IMR-90 (cell line): Measurements from ENCODE around the gene ATXN7L3. TPM values are rescaled to one million over a fixed set of nuclear protein-coding genes. Genes with fewer than 3 reads are reported as not detected.

Experiments used
- ATAC-seq: fragments of 200-7000 bp; cut with Tn5 transposase; 2 replicates; pipeline ENCODE4 v1.9.1; 2020; ENCODE audit warnings: low read depth, mild to moderate bottlenecking, moderate library complexity
- BruUV-seq: library from RNA; stranded (reverse); fragments of 400-500 nt; replicated peaks from 2 replicates; lab custom pipeline; 2021; lab: Mats Ljungman, UMichigan
- CTCF ChIA-PET: fragments of 300-600 bp; formaldehyde crosslinking; extraction: SDS; loops from one replicate; lab custom pipeline; 2021; ENCODE audit warnings: antibody characterized with exemption; lab: Yijun Ruan, JAX
- POLR2A ChIA-PET: fragments of 300-600 bp; sonication (Branson Sonifier 250); formaldehyde crosslinking; loops from one replicate; lab custom pipeline; 2022; ENCODE audit warnings: antibody characterized with exemption; ENCODE audit not compliant: unreplicated experiment; lab: Charles Lee
- DNase-seq: peaks from one replicate; pipeline ENCODE4 v3.0.0; 2013
- H2AFZ ChIP-seq: replicated peaks from 2 replicates; pipeline ENCODE3; 2013; ENCODE audit warnings: low read length, mild to moderate bottlenecking; ENCODE audit not compliant: poor library complexity
- H2AK5ac ChIP-seq: 2 replicates; pipeline ENCODE4 v1.6.1; 2013; ENCODE audit warnings: low read depth, low read length, inconsistent platforms
- H2AK9ac ChIP-seq: replicated peaks from 2 replicates; pipeline ENCODE3; 2013; ENCODE audit warnings: mild to moderate bottlenecking, low read depth, low read length, moderate library complexity; ENCODE audit not compliant: poor library complexity
- H2BK120ac ChIP-seq: 2 replicates; pipeline ENCODE4 v1.6.1; 2013; ENCODE audit warnings: low read depth, low read length, inconsistent platforms
- H2BK15ac ChIP-seq: 3 replicates; pipeline ENCODE4 v1.6.1; 2013; ENCODE audit warnings: low read depth, low read length, inconsistent platforms
- H2BK20ac ChIP-seq: 2 replicates; pipeline ENCODE4 v1.6.1; 2013; ENCODE audit warnings: low read depth, mild to moderate bottlenecking, inconsistent platforms, low read length, moderate library complexity
- H2BK5ac ChIP-seq: 2 replicates; pipeline ENCODE4 v1.6.1; 2013; ENCODE audit warnings: mild to moderate bottlenecking, low read depth, low read length, inconsistent platforms; ENCODE audit not compliant: poor library complexity, severe bottlenecking
- H3K14ac ChIP-seq: replicated peaks from 2 replicates; pipeline ENCODE4 v1.6.1; 2013; ENCODE audit warnings: low read depth, low read length, inconsistent platforms
- H3K18ac ChIP-seq: 2 replicates; pipeline ENCODE4 v1.6.1; 2013; ENCODE audit warnings: low read depth, low read length, control low read depth
- H3K23ac ChIP-seq: 2 replicates; pipeline ENCODE4 v1.6.1; 2013; ENCODE audit warnings: low read depth, low read length, inconsistent platforms
- H3K27ac ChIP-seq: 2 replicates; pipeline ENCODE4 v1.5.1; 2013; ENCODE audit warnings: mild to moderate bottlenecking, control low read depth, low read length; ENCODE audit not compliant: insufficient read depth
- H3K27me3 ChIP-seq: 2 replicates; pipeline ENCODE4 v1.6.1; 2013; ENCODE audit warnings: low read length; ENCODE audit not compliant: control insufficient read depth, insufficient read depth
- H3K36me3 ChIP-seq: 2 replicates; pipeline ENCODE4 v1.6.1; 2013; ENCODE audit warnings: low read length, mixed read lengths; ENCODE audit not compliant: control insufficient read depth, insufficient read depth
- H3K4ac ChIP-seq: 2 replicates; pipeline ENCODE4 v1.6.1; 2013; ENCODE audit warnings: low read depth, low read length, inconsistent platforms
- H3K4me1 ChIP-seq: 2 replicates; pipeline ENCODE4 v1.6.1; 2013; ENCODE audit warnings: low read length, mixed read lengths; ENCODE audit not compliant: control insufficient read depth, insufficient read depth
- H3K4me2 ChIP-seq: 2 replicates; pipeline ENCODE4 v1.6.1; 2013; ENCODE audit warnings: low read depth, mild to moderate bottlenecking, control low read depth, low read length, moderate library complexity
- H3K4me3 ChIP-seq: 2 replicates; pipeline ENCODE4 v1.5.1; 2013; ENCODE audit warnings: low read depth, mild to moderate bottlenecking, control low read depth, low read length, moderate library complexity; ENCODE audit not compliant: insufficient read depth
- H3K56ac ChIP-seq: 2 replicates; pipeline ENCODE4 v1.6.1; 2013; ENCODE audit warnings: low read length, inconsistent platforms; ENCODE audit not compliant: insufficient read depth; ENCODE audit errors: extremely low read depth
- H3K79me1 ChIP-seq, 2 experiments: 2 replicates each; pipeline ENCODE4 v1.6.1; 2013; ENCODE audit warnings: low read length in 2 of 2, inconsistent platforms in 1 of 2, low read depth in 1 of 2
- H3K9ac ChIP-seq: 2 replicates; pipeline ENCODE4 v1.6.1; 2013; ENCODE audit warnings: low read depth, low read length, control low read depth
- H3K9me1 ChIP-seq: 2 replicates; pipeline ENCODE4 v1.6.1; 2013; ENCODE audit warnings: low read length, inconsistent platforms; ENCODE audit not compliant: insufficient read depth
- H3K9me3 ChIP-seq: 2 replicates; pipeline ENCODE4 v1.6.1; 2013; ENCODE audit warnings: low read length; ENCODE audit not compliant: control insufficient read depth, insufficient read depth
- H4K20me1 ChIP-seq: 2 replicates; pipeline ENCODE4 v1.6.1; 2013; ENCODE audit warnings: low read length, inconsistent platforms; ENCODE audit not compliant: insufficient read depth
- H4K5ac ChIP-seq: 2 replicates; pipeline ENCODE4 v1.6.1; 2013; ENCODE audit warnings: mild to moderate bottlenecking, low read depth, low read length, control low read depth
- H4K8ac ChIP-seq, 2 experiments: 2 replicates each; pipeline ENCODE4 v1.6.1; 2013; ENCODE audit warnings: low read depth in 2 of 2, low read length in 2 of 2, control low read depth in 1 of 2, inconsistent platforms in 1 of 2
- H4K91ac ChIP-seq: 2 replicates; pipeline ENCODE4 v1.6.1; 2013; ENCODE audit warnings: low read depth, low read length, inconsistent platforms; ENCODE audit not compliant: insufficient read depth
- BHLHE40 ChIP-seq: fragments of 150-350 bp; IDR thresholded peaks from 2 replicates; pipeline ENCODE4 v1.6.1; 2016; ENCODE audit warnings: mild to moderate bottlenecking, low read depth, low read length
- CEBPB ChIP-seq: IDR thresholded peaks from 2 replicates; pipeline ENCODE4 v1.6.1; 2012; ENCODE audit warnings: low read depth, low read length, improper control_type of control experiment
- CHD1 ChIP-seq: IDR thresholded peaks from 2 replicates; pipeline ENCODE4 v1.6.1; 2012; ENCODE audit warnings: low read depth, low read length, improper control_type of control experiment
- FOS ChIP-seq: fragments of 150-350 bp; IDR thresholded peaks from 2 replicates; pipeline ENCODE4 v1.6.1; 2016; ENCODE audit warnings: low read depth, low read length
- MAFK ChIP-seq: IDR thresholded peaks from 2 replicates; pipeline ENCODE4 v1.6.1; 2012; ENCODE audit warnings: low read depth, low read length, improper control_type of control experiment
- MXI1 ChIP-seq: IDR thresholded peaks from 2 replicates; pipeline ENCODE4 v1.6.1; 2012; ENCODE audit warnings: low read depth, mild to moderate bottlenecking, low read length, moderate library complexity, borderline replicate concordance
- NFE2L2 ChIP-seq: fragments of 150-350 bp; IDR thresholded peaks from 2 replicates; pipeline ENCODE4 v1.6.1; 2016; ENCODE audit warnings: low read depth, mild to moderate bottlenecking, low read length
- POLR2A ChIP-seq: IDR thresholded peaks from 2 replicates; pipeline ENCODE4 v1.6.1; 2012; ENCODE audit warnings: mild to moderate bottlenecking, low read depth, low read length
- RAD21 ChIP-seq: IDR thresholded peaks from 2 replicates; pipeline ENCODE4 v1.6.1; 2012; ENCODE audit warnings: low read length, improper control_type of control experiment
- RCOR1 ChIP-seq: IDR thresholded peaks from 2 replicates; pipeline ENCODE4 v1.6.1; 2012; ENCODE audit warnings: mild to moderate bottlenecking, low read length, improper control_type of control experiment; ENCODE audit not compliant: insufficient replicate concordance
- RFX5 ChIP-seq: IDR thresholded peaks from 2 replicates; pipeline ENCODE4 v1.8.0; 2012; ENCODE audit warnings: low read depth, mild to moderate bottlenecking, low read length, moderate library complexity
- SMC3 ChIP-seq: fragments of 150-350 bp; IDR thresholded peaks from 2 replicates; pipeline ENCODE4 v1.6.1; 2016; ENCODE audit warnings: low read depth, mild to moderate bottlenecking, antibody characterized with exemption, low read length, moderate library complexity
- WGBS, 2 experiments: methylation state at CpG; one replicate each; pipeline versions ENCODE4 v1.1.5 to v1.1.7; 2013; ENCODE audit warnings: missing lambda C conversion rate in 2 of 2; ENCODE audit not compliant: insufficient read length in 1 of 2; ENCODE audit errors: extremely low coverage in 2 of 2; 5-methylcytosine and 5-hydroxymethylcytosine counted together
- dilution Hi-C: fragments of 300-500 bp; cut with HindIII; formaldehyde crosslinking; loops from one replicate; pipeline ENCODE4 v1.14.3; 2018; ENCODE audit warnings: low sequenced_read_pairs; ENCODE audit not compliant: unreplicated experiment
- in situ Hi-C: fragments of 300-500 bp; cut with MboI; formaldehyde crosslinking; loops from 3 replicates; pipeline ENCODE4 v1.14.3; 2019; ENCODE audit warnings: low sequenced_read_pairs, inconsistent platforms, mixed read lengths
- intact Hi-C: fragments of 100-400 bp; cut with micrococcal nuclease; formaldehyde crosslinking; loops from 2 replicates; pipeline ENCODE4 v1.10.0; 2022
- polyA plus RNA-seq, 3 experiments: library from polyadenylated mRNA; depleted of rRNA; stranded (reverse); fragments of >200 nt; gene quantifications; 2 replicates each; pipeline ENCODE4 v1.2.3, GENCODE V29; 2012; ENCODE audit warnings: low replicate concordance in 1 of 3
- total RNA-seq: library from RNA; depleted of rRNA; stranded (reverse); fragments of >200 nt; gene quantifications from 2 replicates; pipeline ENCODE4 v1.2.3, GENCODE V29; 2012
- TF ChIP-seq, protein P1 (sequence below): fragments of 150-350 bp; IDR thresholded peaks from 2 replicates; pipeline ENCODE4 v1.6.1; 2016; ENCODE audit warnings: low read depth, mild to moderate bottlenecking, low read length, moderate library complexity, borderline replicate concordance
- TF ChIP-seq, protein P2 (sequence below): fragments of 150-350 bp; IDR thresholded peaks from 2 replicates; pipeline ENCODE4 v1.6.1; 2017; ENCODE audit warnings: mild to moderate bottlenecking, antibody characterized with exemption, low read length, low read depth

The ATXN7L3 gene
- total and polyA plus RNA-seq, 2 of the 4 experiments (the other 2 are of a cell fraction), result 17.2 to 40.9 TPM

DNA sequence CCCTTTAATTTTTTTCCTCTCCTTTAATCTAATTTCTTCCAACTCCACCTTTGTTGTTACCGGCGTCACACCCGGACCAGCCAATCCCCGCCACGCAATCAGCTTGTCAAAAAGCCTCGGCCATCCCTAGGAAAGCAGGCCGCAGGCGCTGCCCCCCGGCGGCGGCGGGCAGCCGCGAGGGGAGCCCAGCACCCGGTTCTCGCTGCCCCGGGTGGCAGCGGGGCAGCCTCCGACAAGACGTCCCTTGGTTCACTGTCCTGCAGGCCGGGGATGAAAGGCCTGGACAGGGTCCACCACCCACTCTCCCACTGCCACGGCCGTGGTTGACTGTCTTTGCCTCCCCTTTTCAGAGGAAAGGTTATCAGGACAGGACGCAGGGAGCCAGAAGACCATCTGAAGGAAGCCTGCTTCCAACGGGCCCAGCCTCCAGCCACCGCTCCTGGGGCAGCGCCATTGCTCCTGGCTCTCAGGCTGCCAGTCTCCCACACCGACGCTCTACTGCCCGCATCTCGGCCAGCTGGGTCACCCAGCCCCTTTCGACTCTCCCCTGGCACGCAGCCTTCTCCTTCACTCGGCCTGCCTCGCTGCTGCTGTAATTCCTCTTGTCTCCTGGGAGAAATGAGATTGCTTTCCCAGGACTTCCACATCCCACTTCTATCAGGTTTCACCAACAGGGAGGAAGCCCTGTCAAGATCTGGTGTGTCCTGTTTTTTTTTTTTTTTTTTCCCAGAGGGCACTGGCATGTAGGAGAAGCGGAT is 22.6 kb upstream of the ATXN7L3 start (continued):
- TF ChIP-seq SMC3 (no peak), RFX5 (no peak), MXI1 (no peak)

DNA sequence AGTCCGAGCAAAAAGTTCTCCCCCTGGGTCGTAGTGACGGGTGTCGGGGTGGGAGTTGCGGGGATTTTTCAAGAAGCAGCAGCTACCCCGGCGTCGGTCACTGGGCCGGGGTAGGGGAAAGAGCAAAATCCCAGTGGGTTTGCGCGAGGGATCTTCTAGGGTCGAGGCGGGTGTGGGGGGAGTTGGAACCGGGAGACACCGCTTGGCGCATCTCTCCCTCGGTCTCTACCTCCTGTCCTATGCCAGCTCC is 22.1 kb upstream of the ATXN7L3 start:
- Histone ChIP-seq H3K56ac (peak overlapping the region; percentile 58; the same call in 1 of the 2 replicates), H3K9ac (peak overlapping the region; percentile 79), H2BK120ac (no peak overlapping the region), H3K9me1 (peaks cover 11% of the 10 kb centered on the region), H3K4me1 (peaks cover 15% of the 10 kb centered on the region), H3K9me3 (no peaks in the 10 kb centered on the region), H3K14ac (peak overlapping the region; percentile 95; the same call in 1 of the 2 replicates), H3K27ac (peak overlapping the region; percentile 85), H3K4me2 (peak overlapping the region; percentile 97), H4K8ac (peak overlapping the region in 1 of 2 experiments; percentile 69; a peak in 2 of 4 replicates), H2AK9ac (peak overlapping the region; percentile 88), H2BK15ac (no peak overlapping the region), H3K36me3 (peaks cover 2% of the 10 kb centered on the region), H4K5ac (no peak overlapping the region), H4K20me1 (peaks cover 15% of the 10 kb centered on the region), H3K18ac (no peak overlapping the region), H2BK20ac (no peak overlapping the region), H2BK5ac (peak overlapping the region; percentile 61), H2AK5ac (no peak overlapping the region), H3K23ac (peak overlapping the region; percentile 98), H4K91ac (no peak overlapping the region), H2AFZ (peak overlapping the region; percentile 93), H3K79me1 (peaks cover 11 to 38% of the 10 kb centered on the region in 2 experiments), H3K27me3 (no peaks in the 10 kb centered on the region), H3K4me3 (peak overlapping the region; percentile 93), H3K4ac (peak overlapping the region; percentile 94; the same call in 1 of the 2 replicates)
- no TSS peak for BruUV-seq
- dilution Hi-C loops, result no loop called here
- ChIA-PET POLR2A (interaction anchor here (0.6 to 1.5 kb wide), 6 partner anchors 8 to 839 kb away, joined by 3 to 11 read pairs (median 6); no protein-coding TSS in a partner anchor), CTCF (interaction anchor here (0.8 to 1.4 kb wide), 4 partner anchors 12 to 137 kb away, joined by 3 to 5 read pairs (median 4); no protein-coding TSS in a partner anchor)
- no peak for DNase-seq
- intact Hi-C loops, result loop anchor here (1.0 to 5.0 kb wide), 3 partner anchors 86 to 416 kb away; partner anchors contain the start of genes RUNDC3A and SLC25A39
- no peak for ATAC-seq
- TF ChIP-seq CHD1 (no peak), MAFK (no peak), RFX5 (no peak), NFE2L2 (no peak), MXI1 (no peak), CEBPB (no peak), POLR2A (no peak), RCOR1 (no peak), BHLHE40 (no peak), RAD21 (no peak), FOS (no peak), SMC3 (no peak)
- TF ChIP-seq, protein P1, sequence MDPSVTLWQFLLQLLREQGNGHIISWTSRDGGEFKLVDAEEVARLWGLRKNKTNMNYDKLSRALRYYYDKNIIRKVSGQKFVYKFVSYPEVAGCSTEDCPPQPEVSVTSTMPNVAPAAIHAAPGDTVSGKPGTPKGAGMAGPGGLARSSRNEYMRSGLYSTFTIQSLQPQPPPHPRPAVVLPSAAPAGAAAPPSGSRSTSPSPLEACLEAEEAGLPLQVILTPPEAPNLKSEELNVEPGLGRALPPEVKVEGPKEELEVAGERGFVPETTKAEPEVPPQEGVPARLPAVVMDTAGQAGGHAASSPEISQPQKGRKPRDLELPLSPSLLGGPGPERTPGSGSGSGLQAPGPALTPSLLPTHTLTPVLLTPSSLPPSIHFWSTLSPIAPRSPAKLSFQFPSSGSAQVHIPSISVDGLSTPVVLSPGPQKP, result no peak
- TF ChIP-seq, protein P2, sequence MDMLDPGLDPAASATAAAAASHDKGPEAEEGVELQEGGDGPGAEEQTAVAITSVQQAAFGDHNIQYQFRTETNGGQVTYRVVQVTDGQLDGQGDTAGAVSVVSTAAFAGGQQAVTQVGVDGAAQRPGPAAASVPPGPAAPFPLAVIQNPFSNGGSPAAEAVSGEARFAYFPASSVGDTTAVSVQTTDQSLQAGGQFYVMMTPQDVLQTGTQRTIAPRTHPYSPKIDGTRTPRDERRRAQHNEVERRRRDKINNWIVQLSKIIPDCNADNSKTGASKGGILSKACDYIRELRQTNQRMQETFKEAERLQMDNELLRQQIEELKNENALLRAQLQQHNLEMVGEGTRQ, result no peak
- in situ Hi-C loops, result loop anchor here (5.0 to 25.0 kb wide), 3 partner anchors 106 to 416 kb away; partner anchors contain the start of gene GPATCH8
- no CpG with 5 or more reads among the region's 17 CpGs for WGBS, 2 experiments
